PC-3 (cell line): ENCODE measurements around the gene MCUB. TPM values are rescaled to one million over a fixed set of nuclear protein-coding genes. Genes with fewer than 3 reads are reported as not detected.

Experiments used
- ATAC-seq: fragments of 200-7000 bp; cut with Tn5 transposase; 2 replicates; pipeline ENCODE4 v1.9.1; 2020; ENCODE audit warnings: mild to moderate bottlenecking, moderate library complexity
- BruUV-seq: library from RNA; stranded (reverse); fragments of 400-500 nt; replicated peaks from 2 replicates; lab custom pipeline; 2021; lab: Mats Ljungman, UMichigan
- CTCF ChIA-PET: fragments of 300-600 bp; sonication (Branson Sonifier 250); formaldehyde crosslinking; loops from one replicate; lab custom pipeline; 2022; ENCODE audit warnings: antibody characterized with exemption; lab: Charles Lee
- POLR2A ChIA-PET: fragments of 300-600 bp; sonication (Branson Sonifier 250); formaldehyde crosslinking; loops from one replicate; lab custom pipeline; 2022; ENCODE audit warnings: antibody characterized with exemption; ENCODE audit not compliant: unreplicated experiment; lab: Charles Lee
- DNase-seq: peaks from one replicate; pipeline ENCODE4 v3.0.0-alpha.2; 2015
- H2AFZ ChIP-seq: fragments of 300-600 bp; sonication (generic); 2 replicates; pipeline ENCODE4 v1.6.0; 2016; ENCODE audit warnings: antibody characterized with exemption, low read length
- H3F3A ChIP-seq: fragments of 300-600 bp; sonication (generic); one replicate; pipeline ENCODE4 v1.6.0; 2017; ENCODE audit warnings: antibody characterized with exemption, low read length, control low read depth, mild to moderate bottlenecking; ENCODE audit not compliant: unreplicated experiment
- H3K27ac ChIP-seq: fragments of 300-600 bp; sonication (generic); 2 replicates; pipeline ENCODE4 v1.5.1; 2016; ENCODE audit warnings: mild to moderate bottlenecking, low read length
- H3K27me3 ChIP-seq: fragments of 300-600 bp; sonication (generic); 2 replicates; pipeline ENCODE4 v1.6.1; 2016; ENCODE audit warnings: low read length, mixed read lengths
- H3K36me3 ChIP-seq: fragments of 300-600 bp; sonication (generic); 2 replicates; pipeline ENCODE4 v1.6.1; 2016; ENCODE audit warnings: low read depth, mixed run types, low read length, mixed read lengths
- H3K4me1 ChIP-seq: fragments of 300-600 bp; sonication (generic); 2 replicates; pipeline ENCODE4 v1.5.1; 2016; ENCODE audit warnings: low read length; ENCODE audit not compliant: insufficient read depth
- H3K4me2 ChIP-seq: fragments of 300-600 bp; sonication (generic); 2 replicates; pipeline ENCODE4 v1.6.0; 2016; ENCODE audit warnings: low read length
- H3K4me3 ChIP-seq: fragments of 300-600 bp; sonication (generic); 2 replicates; pipeline ENCODE4 v1.5.1; 2016; ENCODE audit warnings: mild to moderate bottlenecking, low read length, mixed read lengths
- H3K79me2 ChIP-seq: fragments of 300-600 bp; sonication (generic); 2 replicates; pipeline ENCODE4 v1.6.1; 2017; ENCODE audit warnings: low read length, mixed read lengths
- H3K9ac ChIP-seq: fragments of 300-600 bp; sonication (generic); 2 replicates; pipeline ENCODE4 v1.6.0; 2016; ENCODE audit warnings: mild to moderate bottlenecking, low read length
- H3K9me2 ChIP-seq: fragments of 300-600 bp; sonication (generic); replicated peaks from 2 replicates; pipeline ENCODE4 v1.6.1; 2016; ENCODE audit warnings: mixed run types, low read length, mixed read lengths
- H3K9me3 ChIP-seq: fragments of 300-600 bp; sonication (generic); 2 replicates; pipeline ENCODE4 v1.6.1; 2016; ENCODE audit warnings: low read length, mixed read lengths
- H4K20me1 ChIP-seq: fragments of 300-600 bp; sonication (generic); 2 replicates; pipeline ENCODE4 v1.6.1; 2016; ENCODE audit warnings: low read length, mixed read lengths
- EZH2 ChIP-seq: fragments of 300-600 bp; sonication (generic); IDR thresholded peaks from one replicate; pipeline ENCODE4 v1.6.1; 2017; ENCODE audit warnings: antibody characterized with exemption, mild to moderate bottlenecking, low read length; ENCODE audit not compliant: unreplicated experiment
- EZH2phosphoT487 ChIP-seq: fragments of 300-600 bp; sonication (generic); IDR thresholded peaks from 2 replicates; pipeline ENCODE4 v1.6.1; 2018; ENCODE audit warnings: mild to moderate bottlenecking, antibody characterized with exemption, low read length, borderline replicate concordance
- intact Hi-C: fragments of 100-400 bp; cut with micrococcal nuclease; formaldehyde crosslinking; loops from 2 replicates; pipeline ENCODE4 v1.9.0; 2023
- total RNA-seq: library from RNA; depleted of rRNA; stranded (reverse); fragments of >200 nt; gene quantifications from 2 replicates; pipeline ENCODE4 v1.2.3, GENCODE V29; 2014
- TF ChIP-seq, protein P1 (sequence below): fragments of 300-600 bp; sonication (generic); conservative IDR thresholded peaks from 2 replicates; pipeline ENCODE4 v1.5.1; 2017; ENCODE audit warnings: antibody characterized with exemption, low read depth, mild to moderate bottlenecking, low read length

Gene MCUB
- total RNA-seq, 1 experiment from 2014 or later, result 18.4 TPM

DNA sequence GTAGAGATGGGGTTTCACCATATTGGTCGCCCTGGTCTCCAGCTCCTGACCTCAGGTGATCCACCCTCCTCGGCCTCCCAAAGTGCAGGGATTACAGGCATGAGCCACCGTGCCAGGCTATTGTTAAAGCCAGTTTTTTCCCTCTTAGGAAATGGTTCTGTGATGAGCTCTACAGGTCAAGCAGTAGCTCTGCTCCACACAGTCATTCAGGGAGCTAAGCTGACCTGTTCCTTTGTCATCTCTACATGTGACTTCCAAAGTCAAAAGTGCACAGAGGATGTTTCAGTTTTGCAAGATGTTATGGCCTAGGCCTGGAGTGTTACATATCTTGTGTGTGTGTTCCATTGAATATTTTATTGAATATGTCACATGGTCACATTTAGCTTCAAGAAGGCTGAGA is 11.4 kb downstream of the MCUB start:
- no peak overlapping the region for H3K9ac ChIP-seq
- H3K27me3 ChIP-seq, result no peaks in the 10 kb centered on the region
- POLR2A ChIA-PET, result no interaction called here
- ATAC-seq (no peak), DNase-seq (no peak)
- TF ChIP-seq EZH2phosphoT487 (no peak), EZH2 (no peak)
- TF ChIP-seq, protein P1, sequence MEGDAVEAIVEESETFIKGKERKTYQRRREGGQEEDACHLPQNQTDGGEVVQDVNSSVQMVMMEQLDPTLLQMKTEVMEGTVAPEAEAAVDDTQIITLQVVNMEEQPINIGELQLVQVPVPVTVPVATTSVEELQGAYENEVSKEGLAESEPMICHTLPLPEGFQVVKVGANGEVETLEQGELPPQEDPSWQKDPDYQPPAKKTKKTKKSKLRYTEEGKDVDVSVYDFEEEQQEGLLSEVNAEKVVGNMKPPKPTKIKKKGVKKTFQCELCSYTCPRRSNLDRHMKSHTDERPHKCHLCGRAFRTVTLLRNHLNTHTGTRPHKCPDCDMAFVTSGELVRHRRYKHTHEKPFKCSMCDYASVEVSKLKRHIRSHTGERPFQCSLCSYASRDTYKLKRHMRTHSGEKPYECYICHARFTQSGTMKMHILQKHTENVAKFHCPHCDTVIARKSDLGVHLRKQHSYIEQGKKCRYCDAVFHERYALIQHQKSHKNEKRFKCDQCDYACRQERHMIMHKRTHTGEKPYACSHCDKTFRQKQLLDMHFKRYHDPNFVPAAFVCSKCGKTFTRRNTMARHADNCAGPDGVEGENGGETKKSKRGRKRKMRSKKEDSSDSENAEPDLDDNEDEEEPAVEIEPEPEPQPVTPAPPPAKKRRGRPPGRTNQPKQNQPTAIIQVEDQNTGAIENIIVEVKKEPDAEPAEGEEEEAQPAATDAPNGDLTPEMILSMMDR, result no peak
- intact Hi-C loops, result no loop called here
- CTCF ChIA-PET, result no interaction called here
- H3K4me3 ChIP-seq, result no peak overlapping the region
- no peaks in the 10 kb centered on the region for H4K20me1 ChIP-seq
- no peaks in the 10 kb centered on the region for H3K9me2 ChIP-seq
- H3K36me3 ChIP-seq, result no peaks in the 10 kb centered on the region
- no peak overlapping the region for H2AFZ ChIP-seq
- H3K79me2 ChIP-seq, result no peaks in the 10 kb centered on the region
- H3K9me3 ChIP-seq, result no peaks in the 10 kb centered on the region
- no peak overlapping the region for H3K27ac ChIP-seq
- H3F3A ChIP-seq, result no peaks in the 10 kb centered on the region
- H3K4me1 ChIP-seq, result no peaks in the 10 kb centered on the region
- H3K4me2 ChIP-seq, result no peak overlapping the region
- no TSS peak for BruUV-seq

DNA sequence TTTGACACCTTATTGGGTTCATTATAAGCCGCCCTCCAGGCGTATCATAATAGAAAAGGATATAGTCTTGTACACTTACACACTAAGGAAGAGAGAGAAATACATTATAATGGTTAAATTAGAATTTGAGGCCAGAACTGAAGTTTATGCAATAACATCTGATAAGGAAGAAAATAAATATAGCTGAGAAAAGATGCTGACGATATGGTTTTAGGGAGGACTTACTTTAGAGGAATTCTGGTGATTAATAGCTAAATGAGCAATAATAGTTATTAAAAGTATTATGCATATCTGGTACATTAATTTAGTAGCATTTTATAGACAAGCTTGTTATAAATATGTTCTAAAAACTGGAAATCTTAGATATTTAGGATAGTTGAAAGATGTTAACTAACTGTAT is 12.1 kb downstream of the MCUB start:
- Histone ChIP-seq H4K20me1 (no peaks in the 10 kb centered on the region), H3K79me2 (no peaks in the 10 kb centered on the region), H3K4me3 (no peak overlapping the region), H3K36me3 (no peaks in the 10 kb centered on the region), H3K9me3 (no peaks in the 10 kb centered on the region), H3F3A (no peaks in the 10 kb centered on the region), H3K27ac (no peak overlapping the region), H3K9me2 (no peaks in the 10 kb centered on the region), H3K9ac (no peak overlapping the region), H3K4me2 (no peak overlapping the region), H2AFZ (no peak overlapping the region), H3K4me1 (no peaks in the 10 kb centered on the region), H3K27me3 (no peaks in the 10 kb centered on the region)
- ATAC-seq, result no peak
- POLR2A ChIA-PET, result interaction anchor here (0.5 kb wide), 1 partner anchor 157 kb away, joined by 7 read pairs; the partner anchor contains the start of gene PLA2G12A
- intact Hi-C loops, result no loop called here
- CTCF ChIA-PET, result no interaction called here
- TF ChIP-seq, protein P1, result no peak
- no peak for TF ChIP-seq EZH2phosphoT487
- DNase-seq, result no peak
- no TSS peak for BruUV-seq

DNA sequence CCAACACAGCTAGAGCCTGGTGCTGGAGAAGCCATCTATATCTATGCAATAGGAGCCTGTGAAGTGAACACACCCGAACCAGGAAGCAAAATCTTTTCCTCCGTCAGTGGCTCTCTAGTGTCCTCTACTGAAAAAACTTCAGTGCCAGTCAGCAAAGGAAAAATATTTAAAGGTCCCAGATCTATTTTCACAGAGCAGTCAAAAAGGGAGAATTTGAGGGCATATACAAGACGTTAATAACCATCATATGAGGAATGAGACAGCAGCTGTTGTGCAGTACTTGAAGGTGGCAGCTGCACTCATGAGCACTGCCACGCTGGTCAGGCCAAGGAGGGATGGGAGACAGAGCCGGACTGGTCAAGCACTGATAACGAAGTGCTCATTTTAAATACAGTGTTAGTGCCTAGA is 14.4 kb downstream of the MCUB start:
- DNase-seq, result peak; percentile 11
- TF ChIP-seq, protein P1, result 0 out of 2 replicates have a peak, but pooled peaks have one; percentile 28
- no peak for TF ChIP-seq EZH2phosphoT487
- no peaks in the 10 kb centered on the region for H3K36me3 ChIP-seq
- intact Hi-C loops, result no loop called here
- H3K4me2 ChIP-seq, result no peak overlapping the region
- no peaks in the 10 kb centered on the region for H3K79me2 ChIP-seq
- ChIA-PET CTCF (no interaction called here), POLR2A (no interaction called here)
- H4K20me1 ChIP-seq, result no peaks in the 10 kb centered on the region
- H3K27ac ChIP-seq, result no peak overlapping the region
- no peak overlapping the region for H2AFZ ChIP-seq
- no peak overlapping the region for H3K4me3 ChIP-seq
- H3K9me3 ChIP-seq, result no peaks in the 10 kb centered on the region
- peak; percentile 33; the same call in 1 of the 2 replicates for ATAC-seq
- H3K27me3 ChIP-seq, result no peaks in the 10 kb centered on the region
- H3K4me1 ChIP-seq, result no peaks in the 10 kb centered on the region
- no peak overlapping the region for H3K9ac ChIP-seq
- no TSS peak for BruUV-seq
- H3F3A ChIP-seq, result no peaks in the 10 kb centered on the region
- H3K9me2 ChIP-seq, result no peaks in the 10 kb centered on the region
